Panc1 (cell line): Measurements from ENCODE around the gene SEC62. TPM values are rescaled to one million over a fixed set of nuclear protein-coding genes. Genes with fewer than 3 reads are reported as not detected.

Experiments used
- ATAC-seq: fragments of 200-7000 bp; cut with Tn5 transposase; 2 replicates; pipeline ENCODE4 v1.9.1; 2020; ENCODE audit warnings: mild to moderate bottlenecking, moderate library complexity
- BruUV-seq: library from RNA; stranded (reverse); fragments of 400-500 nt; replicated peaks from 2 replicates; lab custom pipeline; 2021; lab: Mats Ljungman, UMichigan
- CTCF ChIA-PET: fragments of 300-600 bp; sonication (Branson Sonifier 250); formaldehyde crosslinking; loops from one replicate; lab custom pipeline; 2022; ENCODE audit warnings: antibody characterized with exemption; lab: Charles Lee
- POLR2A ChIA-PET: fragments of 300-600 bp; sonication (Branson Sonifier 250); formaldehyde crosslinking; loops from one replicate; lab custom pipeline; 2022; ENCODE audit warnings: antibody characterized with exemption; lab: Charles Lee
- DNase-seq: peaks from one replicate; pipeline ENCODE4 v3.0.0-alpha.2; 2010; ENCODE audit warnings: low read depth, low spot score
- H3K27ac ChIP-seq: 2 replicates; pipeline ENCODE4 v1.5.1; 2011; ENCODE audit warnings: mild to moderate bottlenecking, low read length, inconsistent platforms
- H3K27me3 ChIP-seq: fragments of 200-500 bp; sonication (Bioruptor generic); 2 replicates; pipeline ENCODE4 v1.6.0; 2014; ENCODE audit warnings: low read length, inconsistent platforms; ENCODE audit not compliant: control insufficient read depth, insufficient read depth
- H3K36me3 ChIP-seq: fragments of 200-500 bp; sonication (Bioruptor generic); 2 replicates; pipeline ENCODE4 v1.5.1; 2014; ENCODE audit warnings: inconsistent platforms, mild to moderate bottlenecking, low read length, moderate library complexity; ENCODE audit not compliant: control insufficient read depth, insufficient read depth
- H3K4me1 ChIP-seq: 2 replicates; pipeline ENCODE4 v1.5.1; 2011; ENCODE audit warnings: inconsistent platforms, mild to moderate bottlenecking, low read length, moderate library complexity; ENCODE audit not compliant: control insufficient read depth, insufficient read depth
- H3K4me3 ChIP-seq, 2 experiments: 2 replicates each; pipeline ENCODE4 v1.5.1; 2011 to 2012; ENCODE audit warnings: low read depth in 2 of 2, low read length in 2 of 2, mild to moderate bottlenecking in 2 of 2, inconsistent platforms in 1 of 2, moderate library complexity in 1 of 2
- H3K9me3 ChIP-seq: fragments of 200-500 bp; sonication (Bioruptor generic); 2 replicates; pipeline ENCODE4 v1.5.1; 2014; ENCODE audit warnings: low read depth, mild to moderate bottlenecking, inconsistent platforms, low read length, moderate library complexity; ENCODE audit not compliant: control insufficient read depth, insufficient read depth
- POLR2AphosphoS5 ChIP-seq: IDR thresholded peaks from 2 replicates; pipeline ENCODE4 v1.6.1; 2012; ENCODE audit warnings: mild to moderate bottlenecking, low read depth, low read length, moderate library complexity
- SIN3A ChIP-seq: IDR thresholded peaks from 2 replicates; pipeline ENCODE4 v1.6.1; 2012; ENCODE audit warnings: low read depth, mild to moderate bottlenecking, low read length, moderate library complexity, borderline replicate concordance; ENCODE audit not compliant: insufficient read depth
- TCF7L2 ChIP-seq: IDR thresholded peaks from 2 replicates; pipeline ENCODE4 v1.6.1; 2011; ENCODE audit warnings: mild to moderate bottlenecking, low read depth, low read length, inconsistent platforms
- in situ Hi-C: cut with HindIII; loops from 2 replicates; pipeline ENCODE4 v1.10.0; 2016; ENCODE audit warnings: low sequenced_read_pairs, low pct_unique_long_range_greater_than_20kb
- intact Hi-C: fragments of 100-400 bp; cut with micrococcal nuclease; formaldehyde crosslinking; loops from one replicate; pipeline ENCODE4 v1.10.0; 2022; ENCODE audit not compliant: unreplicated experiment
- total RNA-seq: library from RNA; stranded (reverse); gene quantifications from one replicate; pipeline ENCODE4 v1.2.1, GENCODE V29; 2021; ENCODE audit not compliant: unreplicated experiment
- TF ChIP-seq, protein P1 (sequence below), 2 experiments: IDR thresholded peaks; 2 replicates each; pipeline ENCODE4 v1.6.1; 2011 to 2012; ENCODE audit warnings: low read depth in 2 of 2, control low read depth in 1 of 2, low read length in 1 of 2, mild to moderate bottlenecking in 1 of 2, moderate library complexity in 1 of 2; ENCODE audit not compliant: insufficient read depth in 1 of 2
- TF ChIP-seq, protein P2 (sequence below): fragments of 450-650 bp; IDR thresholded peaks from 2 replicates; pipeline ENCODE4 v1.5.1; 2017; ENCODE audit warnings: mild to moderate bottlenecking

Gene SEC62
- total RNA-seq, 1 experiment from 2014 or later: 89.9 TPM

DNA sequence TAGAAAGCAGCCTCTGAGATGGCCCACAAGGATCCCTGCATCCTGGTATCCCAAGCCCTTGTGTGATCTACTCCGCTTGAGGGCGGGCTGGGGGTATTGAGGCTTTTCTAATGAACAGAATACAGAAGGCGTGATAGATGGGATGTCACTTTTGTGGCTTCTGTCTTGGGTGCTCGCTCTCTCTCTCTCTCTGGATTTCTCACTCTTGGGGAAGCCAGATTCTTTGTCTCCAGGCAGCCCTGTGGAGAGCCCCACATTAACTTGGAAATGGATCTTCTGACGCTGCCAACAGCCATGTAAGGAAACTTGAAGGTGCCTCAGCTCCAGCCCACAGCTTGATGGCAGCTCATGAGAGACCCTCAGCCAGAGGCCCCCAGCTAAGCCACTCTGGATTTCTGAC lies 26.9 kb upstream of the SEC62 start:
- TF ChIP-seq SIN3A (no peak), POLR2AphosphoS5 (no peak)
- TF ChIP-seq, protein P1, sequence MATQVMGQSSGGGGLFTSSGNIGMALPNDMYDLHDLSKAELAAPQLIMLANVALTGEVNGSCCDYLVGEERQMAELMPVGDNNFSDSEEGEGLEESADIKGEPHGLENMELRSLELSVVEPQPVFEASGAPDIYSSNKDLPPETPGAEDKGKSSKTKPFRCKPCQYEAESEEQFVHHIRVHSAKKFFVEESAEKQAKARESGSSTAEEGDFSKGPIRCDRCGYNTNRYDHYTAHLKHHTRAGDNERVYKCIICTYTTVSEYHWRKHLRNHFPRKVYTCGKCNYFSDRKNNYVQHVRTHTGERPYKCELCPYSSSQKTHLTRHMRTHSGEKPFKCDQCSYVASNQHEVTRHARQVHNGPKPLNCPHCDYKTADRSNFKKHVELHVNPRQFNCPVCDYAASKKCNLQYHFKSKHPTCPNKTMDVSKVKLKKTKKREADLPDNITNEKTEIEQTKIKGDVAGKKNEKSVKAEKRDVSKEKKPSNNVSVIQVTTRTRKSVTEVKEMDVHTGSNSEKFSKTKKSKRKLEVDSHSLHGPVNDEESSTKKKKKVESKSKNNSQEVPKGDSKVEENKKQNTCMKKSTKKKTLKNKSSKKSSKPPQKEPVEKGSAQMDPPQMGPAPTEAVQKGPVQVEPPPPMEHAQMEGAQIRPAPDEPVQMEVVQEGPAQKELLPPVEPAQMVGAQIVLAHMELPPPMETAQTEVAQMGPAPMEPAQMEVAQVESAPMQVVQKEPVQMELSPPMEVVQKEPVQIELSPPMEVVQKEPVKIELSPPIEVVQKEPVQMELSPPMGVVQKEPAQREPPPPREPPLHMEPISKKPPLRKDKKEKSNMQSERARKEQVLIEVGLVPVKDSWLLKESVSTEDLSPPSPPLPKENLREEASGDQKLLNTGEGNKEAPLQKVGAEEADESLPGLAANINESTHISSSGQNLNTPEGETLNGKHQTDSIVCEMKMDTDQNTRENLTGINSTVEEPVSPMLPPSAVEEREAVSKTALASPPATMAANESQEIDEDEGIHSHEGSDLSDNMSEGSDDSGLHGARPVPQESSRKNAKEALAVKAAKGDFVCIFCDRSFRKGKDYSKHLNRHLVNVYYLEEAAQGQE (IDR thresholded peaks at IDR 0.05; ENCODE audit: insufficient read depth in 1 of 2, low read depth in 2 of 2, low read length in 1 of 2): no peak
- ATAC-seq (no peak), DNase-seq (no peak)
- Histone ChIP-seq H3K4me3 (no peak overlapping the region), H3K9me3 (no peaks in the 10 kb centered on the region), H3K4me1 (no peaks in the 10 kb centered on the region), H3K27ac (no peak overlapping the region), H3K27me3 (peaks cover 15% of the 10 kb centered on the region), H3K36me3 (no peaks in the 10 kb centered on the region)
- in situ Hi-C loops (no loop called here), intact Hi-C loops (no loop called here)
- CTCF ChIA-PET: no interaction called here
- POLR2A ChIA-PET: no interaction called here
- no TSS peak for BruUV-seq

DNA sequence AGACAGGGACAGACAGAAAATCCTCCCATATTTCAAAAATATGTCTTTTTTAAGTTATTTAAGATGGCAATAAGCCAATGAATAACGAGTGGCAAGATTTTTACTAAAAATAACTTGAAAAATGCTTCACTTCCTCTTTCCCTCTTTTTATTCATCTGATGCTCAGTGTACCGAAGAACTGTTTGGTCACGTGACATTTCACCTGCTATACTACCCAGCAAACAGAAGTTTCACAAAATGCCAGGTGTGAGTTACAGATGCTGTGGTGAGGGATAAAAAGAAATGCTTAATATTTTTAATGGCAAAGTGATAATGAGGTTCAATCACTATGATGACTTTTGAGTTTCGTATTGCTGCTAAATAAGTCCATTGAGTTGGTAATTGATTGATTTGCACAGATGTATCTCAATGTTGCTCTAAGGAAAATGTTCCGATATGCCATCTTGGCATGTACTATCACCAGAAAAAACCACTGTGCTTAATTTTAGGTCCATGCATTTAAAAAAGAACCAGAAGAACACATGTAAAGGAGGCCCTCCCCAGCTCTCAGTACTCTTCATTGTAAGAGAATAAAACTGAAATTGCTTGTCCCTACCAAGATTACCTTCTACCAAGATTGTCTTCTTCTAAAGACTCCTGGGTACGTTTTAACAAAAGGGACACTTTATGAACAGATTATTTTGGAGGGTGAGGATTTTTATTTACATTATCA lies 26.0 kb upstream of the SEC62 start:
- ChIA-PET POLR2A (no interaction called here), CTCF (no interaction called here)
- no peak for DNase-seq
- in situ Hi-C loops: no loop called here
- intact Hi-C loops: no loop called here
- Histone ChIP-seq H3K27ac (no peak overlapping the region), H3K36me3 (no peaks in the 10 kb centered on the region), H3K27me3 (peaks cover 10% of the 10 kb centered on the region; the same call in 1 of the 2 replicates), H3K9me3 (no peaks in the 10 kb centered on the region), H3K4me3 (no peak overlapping the region), H3K4me1 (no peaks in the 10 kb centered on the region)
- no peak for ATAC-seq
- BruUV-seq: no TSS peak
- TF ChIP-seq SIN3A: no peak
- no peak for TF ChIP-seq TCF7L2
- TF ChIP-seq POLR2AphosphoS5: no peak
- TF ChIP-seq, protein P1 (IDR thresholded peaks at IDR 0.05; ENCODE audit: insufficient read depth in 1 of 2, low read depth in 2 of 2, low read length in 1 of 2): no peak
- TF ChIP-seq, protein P2, sequence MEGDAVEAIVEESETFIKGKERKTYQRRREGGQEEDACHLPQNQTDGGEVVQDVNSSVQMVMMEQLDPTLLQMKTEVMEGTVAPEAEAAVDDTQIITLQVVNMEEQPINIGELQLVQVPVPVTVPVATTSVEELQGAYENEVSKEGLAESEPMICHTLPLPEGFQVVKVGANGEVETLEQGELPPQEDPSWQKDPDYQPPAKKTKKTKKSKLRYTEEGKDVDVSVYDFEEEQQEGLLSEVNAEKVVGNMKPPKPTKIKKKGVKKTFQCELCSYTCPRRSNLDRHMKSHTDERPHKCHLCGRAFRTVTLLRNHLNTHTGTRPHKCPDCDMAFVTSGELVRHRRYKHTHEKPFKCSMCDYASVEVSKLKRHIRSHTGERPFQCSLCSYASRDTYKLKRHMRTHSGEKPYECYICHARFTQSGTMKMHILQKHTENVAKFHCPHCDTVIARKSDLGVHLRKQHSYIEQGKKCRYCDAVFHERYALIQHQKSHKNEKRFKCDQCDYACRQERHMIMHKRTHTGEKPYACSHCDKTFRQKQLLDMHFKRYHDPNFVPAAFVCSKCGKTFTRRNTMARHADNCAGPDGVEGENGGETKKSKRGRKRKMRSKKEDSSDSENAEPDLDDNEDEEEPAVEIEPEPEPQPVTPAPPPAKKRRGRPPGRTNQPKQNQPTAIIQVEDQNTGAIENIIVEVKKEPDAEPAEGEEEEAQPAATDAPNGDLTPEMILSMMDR: no peak
